Panc1 (cell line): ENCODE data around the gene CITED2. TPM values are rescaled to one million over a fixed set of nuclear protein-coding genes. Genes with fewer than 3 reads are reported as not detected.

Experiments used
- ATAC-seq: fragments of 200-7000 bp; cut with Tn5 transposase; 2 replicates; pipeline ENCODE4 v1.9.1; 2020; ENCODE audit warnings: mild to moderate bottlenecking, moderate library complexity
- BruUV-seq: library from RNA; stranded (reverse); fragments of 400-500 nt; replicated peaks from 2 replicates; lab custom pipeline; 2021; lab: Mats Ljungman, UMichigan
- CTCF ChIA-PET: fragments of 300-600 bp; sonication (Branson Sonifier 250); formaldehyde crosslinking; loops from one replicate; lab custom pipeline; 2022; ENCODE audit warnings: antibody characterized with exemption; lab: Charles Lee
- POLR2A ChIA-PET: fragments of 300-600 bp; sonication (Branson Sonifier 250); formaldehyde crosslinking; loops from one replicate; lab custom pipeline; 2022; ENCODE audit warnings: antibody characterized with exemption; lab: Charles Lee
- DNase-seq: peaks from one replicate; pipeline ENCODE4 v3.0.0-alpha.2; 2010; ENCODE audit warnings: low read depth, low spot score
- H3K27ac ChIP-seq: 2 replicates; pipeline ENCODE4 v1.5.1; 2011; ENCODE audit warnings: mild to moderate bottlenecking, low read length, inconsistent platforms
- H3K27me3 ChIP-seq: fragments of 200-500 bp; sonication (Bioruptor generic); 2 replicates; pipeline ENCODE4 v1.6.0; 2014; ENCODE audit warnings: low read length, inconsistent platforms; ENCODE audit not compliant: control insufficient read depth, insufficient read depth
- H3K36me3 ChIP-seq: fragments of 200-500 bp; sonication (Bioruptor generic); 2 replicates; pipeline ENCODE4 v1.5.1; 2014; ENCODE audit warnings: inconsistent platforms, mild to moderate bottlenecking, low read length, moderate library complexity; ENCODE audit not compliant: control insufficient read depth, insufficient read depth
- H3K4me1 ChIP-seq: 2 replicates; pipeline ENCODE4 v1.5.1; 2011; ENCODE audit warnings: inconsistent platforms, mild to moderate bottlenecking, low read length, moderate library complexity; ENCODE audit not compliant: control insufficient read depth, insufficient read depth
- H3K4me3 ChIP-seq, 2 experiments: 2 replicates each; pipeline ENCODE4 v1.5.1; 2011 to 2012; ENCODE audit warnings: low read depth in 2 of 2, low read length in 2 of 2, mild to moderate bottlenecking in 2 of 2, inconsistent platforms in 1 of 2, moderate library complexity in 1 of 2
- H3K9me3 ChIP-seq: fragments of 200-500 bp; sonication (Bioruptor generic); 2 replicates; pipeline ENCODE4 v1.5.1; 2014; ENCODE audit warnings: low read depth, mild to moderate bottlenecking, inconsistent platforms, low read length, moderate library complexity; ENCODE audit not compliant: control insufficient read depth, insufficient read depth
- CTCF ChIP-seq: fragments of 450-650 bp; IDR thresholded peaks from 2 replicates; pipeline ENCODE4 v1.5.1; 2017; ENCODE audit warnings: mild to moderate bottlenecking
- POLR2AphosphoS5 ChIP-seq: IDR thresholded peaks from 2 replicates; pipeline ENCODE4 v1.6.1; 2012; ENCODE audit warnings: mild to moderate bottlenecking, low read depth, low read length, moderate library complexity
- REST ChIP-seq, 2 experiments: IDR thresholded peaks; 2 replicates each; pipeline ENCODE4 v1.6.1; 2011 to 2012; ENCODE audit warnings: low read depth in 2 of 2, control low read depth in 1 of 2, low read length in 1 of 2, mild to moderate bottlenecking in 1 of 2, moderate library complexity in 1 of 2; ENCODE audit not compliant: insufficient read depth in 1 of 2
- SIN3A ChIP-seq: IDR thresholded peaks from 2 replicates; pipeline ENCODE4 v1.6.1; 2012; ENCODE audit warnings: low read depth, mild to moderate bottlenecking, low read length, moderate library complexity, borderline replicate concordance; ENCODE audit not compliant: insufficient read depth
- TCF7L2 ChIP-seq: IDR thresholded peaks from 2 replicates; pipeline ENCODE4 v1.6.1; 2011; ENCODE audit warnings: mild to moderate bottlenecking, low read depth, low read length, inconsistent platforms
- in situ Hi-C: cut with HindIII; loops from 2 replicates; pipeline ENCODE4 v1.10.0; 2016; ENCODE audit warnings: low sequenced_read_pairs, low pct_unique_long_range_greater_than_20kb
- intact Hi-C: fragments of 100-400 bp; cut with micrococcal nuclease; formaldehyde crosslinking; loops from one replicate; pipeline ENCODE4 v1.10.0; 2022; ENCODE audit not compliant: unreplicated experiment
- total RNA-seq: library from RNA; stranded (reverse); gene quantifications from one replicate; pipeline ENCODE4 v1.2.1, GENCODE V29; 2021; ENCODE audit not compliant: unreplicated experiment

The CITED2 gene
- total RNA-seq, 1 experiment from 2014 or later = 210 TPM

- POLR2A ChIA-PET = no interaction called here
- DNase-seq (no peak), ATAC-seq (no peak)
- H3K36me3 ChIP-seq = no peaks in the 10 kb centered on the region; the same call in 1 of the 2 replicates
- H3K4me1 ChIP-seq = peaks cover 16% of the 10 kb centered on the region
- in situ Hi-C loops = no loop called here
- CTCF ChIA-PET = no interaction called here
- H3K4me3 ChIP-seq = no peak overlapping the region
- peak overlapping the region; percentile 99 for H3K27ac ChIP-seq
- H3K9me3 ChIP-seq = no peaks in the 10 kb centered on the region
- no TSS peak for BruUV-seq
- TF ChIP-seq CTCF = no peak
- no peak for TF ChIP-seq SIN3A
- no peak for TF ChIP-seq REST (IDR thresholded peaks at IDR 0.05; ENCODE audit: insufficient read depth in 1 of 2, low read depth in 2 of 2, low read length in 1 of 2)
- TF ChIP-seq POLR2AphosphoS5 = no peak
- TF ChIP-seq TCF7L2 = no peak
- intact Hi-C loops = loop anchor here (10.0 kb wide), 4 partner anchors 157 to 607 kb away; no protein-coding TSS in a partner anchor
- no peaks in the 10 kb centered on the region for H3K27me3 ChIP-seq
Observed at GRCh38 chr6:139378226-139378625, 3.8 kb upstream of the CITED2 start.

- no peak for TF ChIP-seq POLR2AphosphoS5
- no peak for TF ChIP-seq REST (IDR thresholded peaks at IDR 0.05; ENCODE audit: insufficient read depth in 1 of 2, low read depth in 2 of 2, low read length in 1 of 2)
- TF ChIP-seq SIN3A = no peak
- no peak for TF ChIP-seq CTCF
- no peak for TF ChIP-seq TCF7L2
- no peak for ATAC-seq
- in situ Hi-C loops = no loop called here
- ChIA-PET POLR2A (no interaction called here), CTCF (no interaction called here)
- peaks cover 19% of the 10 kb centered on the region for H3K4me1 ChIP-seq
- H3K4me3 ChIP-seq = peak overlapping the region; percentile 88 to 97
- DNase-seq = no peak
- H3K27me3 ChIP-seq = no peaks in the 10 kb centered on the region
- intact Hi-C loops = loop anchor here (10.0 kb wide), 4 partner anchors 158 to 608 kb away; no protein-coding TSS in a partner anchor
- peaks cover 12% of the 10 kb centered on the region for H3K36me3 ChIP-seq
- no TSS peak for BruUV-seq
- H3K27ac ChIP-seq = peak overlapping the region; percentile 99
- H3K9me3 ChIP-seq = no peaks in the 10 kb centered on the region
Observed at GRCh38 chr6:139376604-139377218, 2.3 kb upstream of the CITED2 start.
